H1 (cell line): Measurements from ENCODE around the gene EEPD1. TPM values are rescaled to one million over a fixed set of nuclear protein-coding genes. Genes with fewer than 3 reads are reported as not detected.
A peak's percentile ranks its signal among the peaks of the same experiment; 100 is the strongest.

ENCODE experiments used
- CTCF ChIA-PET: fragments of 300-600 bp; sonication (Branson Sonifier 250); formaldehyde crosslinking; loops from one replicate; lab custom pipeline; 2021; ENCODE audit not compliant: partially characterized antibody; lab: Charles Lee
- POLR2A ChIA-PET: fragments of 300-600 bp; sonication (Branson Sonifier 250); formaldehyde crosslinking; loops from one replicate; lab custom pipeline; 2021; ENCODE audit warnings: inconsistent platforms; ENCODE audit not compliant: partially characterized antibody; lab: Charles Lee
- DNase-seq, 2 experiments: peaks; one replicate each; pipeline versions ENCODE4 v3.0.0 to v3.0.0-alpha.2; 2010 to 2022; ENCODE audit warnings: low spot score in 2 of 2, low read depth in 1 of 2, mixed read lengths in 1 of 2
- FAIRE-seq: peaks from 2 replicates; lab custom pipeline; 2011; peaks lifted over from hg19 to GRCh38; lab: Jason Lieb, UNC
- H2AFZ ChIP-seq: 2 replicates; pipeline ENCODE4 v1.8.1; 2012; ENCODE audit warnings: low read length, inconsistent platforms
- H2AK5ac ChIP-seq: 2 replicates; pipeline ENCODE4 v1.6.1; 2013; ENCODE audit warnings: low read depth, low read length
- H2BK120ac ChIP-seq: replicated peaks from 2 replicates; pipeline ENCODE3; 2013; ENCODE audit warnings: low read depth, low read length, inconsistent platforms
- H2BK12ac ChIP-seq: 2 replicates; pipeline ENCODE4 v1.6.1; 2013; ENCODE audit warnings: low read depth, low read length
- H2BK15ac ChIP-seq: 2 replicates; pipeline ENCODE4 v1.6.1; 2013; ENCODE audit warnings: low read length
- H2BK20ac ChIP-seq: 2 replicates; pipeline ENCODE4 v1.6.1; 2013; ENCODE audit warnings: low read length
- H2BK5ac ChIP-seq: 2 replicates; pipeline ENCODE4 v1.6.1; 2013; ENCODE audit warnings: low read depth, low read length
- H3K14ac ChIP-seq: 2 replicates; pipeline ENCODE4 v1.6.1; 2013; ENCODE audit warnings: inconsistent platforms; ENCODE audit not compliant: insufficient read length
- H3K18ac ChIP-seq: 2 replicates; pipeline ENCODE4 v1.6.1; 2013; ENCODE audit warnings: low read length; ENCODE audit errors: extremely low read depth
- H3K23ac ChIP-seq: 2 replicates; pipeline ENCODE4 v1.6.1; 2013; ENCODE audit warnings: inconsistent platforms; ENCODE audit not compliant: insufficient read length
- H3K23me2 ChIP-seq: 2 replicates; pipeline ENCODE4 v1.6.1; 2013; ENCODE audit warnings: low read depth, low read length
- H3K27ac ChIP-seq: 2 replicates; pipeline ENCODE4 v1.6.1; 2011; ENCODE audit warnings: low read depth, low read length, inconsistent platforms
- H3K27me3 ChIP-seq, 4 experiments: replicated peaks in 1 of 4; 1 replicate in 1 of 4; 2 replicates in 3 of 4; pipeline versions ENCODE4 v1.6.1 to v1.8.1; 2011 to 2013; ENCODE audit warnings: low read length in 3 of 4, mild to moderate bottlenecking in 3 of 4, inconsistent platforms in 2 of 4, mixed read lengths in 2 of 4, moderate library complexity in 1 of 4; ENCODE audit not compliant: control insufficient read depth in 3 of 4, insufficient read depth in 3 of 4; ENCODE audit errors: extremely low read depth in 1 of 4
- H3K36me3 ChIP-seq, 4 experiments: 2 replicates each; pipeline versions ENCODE4 v1.6.1 to v1.8.1; 2011 to 2013; ENCODE audit warnings: mild to moderate bottlenecking in 4 of 4, low read length in 3 of 4, moderate library complexity in 2 of 4, control low read depth in 1 of 4, inconsistent platforms in 1 of 4; ENCODE audit not compliant: insufficient read depth in 4 of 4, control insufficient read depth in 2 of 4
- H3K4ac ChIP-seq: replicated peaks from 2 replicates; pipeline ENCODE3; 2013; ENCODE audit warnings: low read length, low read depth, mixed read lengths, inconsistent platforms; ENCODE audit not compliant: insufficient read length
- H3K4me1 ChIP-seq, 4 experiments: replicated peaks in 1 of 4; 1 replicate in 1 of 4; 2 replicates in 3 of 4; pipeline versions ENCODE4 v1.6.1 to v1.8.1; 2011 to 2013; ENCODE audit warnings: low read length in 3 of 4, inconsistent platforms in 2 of 4, mixed read lengths in 1 of 4; ENCODE audit not compliant: insufficient read depth in 4 of 4, control insufficient read depth in 3 of 4
- H3K4me2 ChIP-seq, 2 experiments: 2 replicates each; pipeline versions ENCODE4 v1.6.1 to v1.8.1; 2011 to 2013; ENCODE audit warnings: low read depth in 2 of 2, low read length in 2 of 2, control low read depth in 1 of 2, inconsistent platforms in 1 of 2, mild to moderate bottlenecking in 1 of 2; ENCODE audit not compliant: insufficient read depth in 1 of 2
- H3K4me3 ChIP-seq, 4 experiments: fragments of 200-600, 300-600 bp in 1 of 4; sonication (generic), shearing (Covaris generic), sonication (Bioruptor Twin) in 1 of 4; 2 replicates each; pipeline versions ENCODE4 v1.5.1 to v1.8.1; 2011 to 2016; ENCODE audit warnings: low read length in 4 of 4, low read depth in 3 of 4, control low read depth in 2 of 4, inconsistent platforms in 2 of 4, mild to moderate bottlenecking in 2 of 4, mixed read lengths in 1 of 4, moderate library complexity in 1 of 4; ENCODE audit not compliant: insufficient read depth in 2 of 4; ENCODE audit errors: extremely low read depth in 1 of 4
- H3K56ac ChIP-seq: replicated peaks from 2 replicates; pipeline ENCODE3; 2013; ENCODE audit warnings: low read depth, mild to moderate bottlenecking, mixed read lengths, low read length, inconsistent platforms; ENCODE audit not compliant: insufficient read length
- H3K79me1 ChIP-seq: 2 replicates; pipeline ENCODE4 v1.6.1; 2013; ENCODE audit warnings: low read depth, low read length, control low read depth
- H3K79me2 ChIP-seq, 2 experiments: 2 replicates each; pipeline versions ENCODE4 v1.6.1 to v1.8.1; 2012 to 2013; ENCODE audit warnings: low read length in 2 of 2, mild to moderate bottlenecking in 2 of 2, inconsistent platforms in 1 of 2; ENCODE audit not compliant: insufficient read depth in 2 of 2, control insufficient read depth in 1 of 2
- H3K9ac ChIP-seq, 4 experiments: replicated peaks in 1 of 4; 1 replicate in 1 of 4; 2 replicates in 3 of 4; pipeline versions ENCODE4 v1.6.1 to v1.8.1; 2011 to 2013; ENCODE audit warnings: low read depth in 3 of 4, low read length in 3 of 4, control low read depth in 2 of 4, mild to moderate bottlenecking in 2 of 4, moderate library complexity in 2 of 4, inconsistent platforms in 1 of 4; ENCODE audit errors: extremely low read depth in 1 of 4
- H3K9me3 ChIP-seq, 2 experiments: 2 replicates each; pipeline versions ENCODE4 v1.6.1 to v1.8.1; 2012 to 2013; ENCODE audit warnings: mild to moderate bottlenecking in 2 of 2, moderate library complexity in 2 of 2, control low read depth in 1 of 2, inconsistent platforms in 1 of 2, low read depth in 1 of 2, low read length in 1 of 2, mixed read lengths in 1 of 2; ENCODE audit not compliant: insufficient read depth in 2 of 2
- H4K20me1 ChIP-seq, 2 experiments: replicated peaks in 1 of 2; 2 replicates each; pipeline versions ENCODE3 to v1.8.1; 2011 to 2013; ENCODE audit warnings: inconsistent platforms in 2 of 2, low read length in 2 of 2, mild to moderate bottlenecking in 1 of 2; ENCODE audit not compliant: insufficient read depth in 2 of 2, control insufficient read depth in 1 of 2
- H4K5ac ChIP-seq: 2 replicates; pipeline ENCODE4 v1.6.1; 2013; ENCODE audit warnings: low read length, low read depth, mixed read lengths, inconsistent platforms; ENCODE audit not compliant: insufficient read length
- H4K8ac ChIP-seq: 2 replicates; pipeline ENCODE4 v1.8.0; 2013; ENCODE audit warnings: mild to moderate bottlenecking, moderate library complexity, low read length, inconsistent platforms; ENCODE audit not compliant: insufficient read depth; ENCODE audit errors: extremely low read depth
- H4K91ac ChIP-seq: replicated peaks from 2 replicates; pipeline ENCODE3; 2013; ENCODE audit warnings: low read length, mixed read lengths, inconsistent platforms; ENCODE audit not compliant: insufficient read length
- CTCF ChIP-seq, 3 experiments: IDR thresholded peaks; 1 replicate in 2 of 3; 2 replicates in 1 of 3; pipeline versions ENCODE4 v1.5.1 to v1.6.1; 2011; ENCODE audit warnings: low read length in 3 of 3, mild to moderate bottlenecking in 3 of 3, inconsistent platforms in 2 of 3, low read depth in 1 of 3, moderate library complexity in 1 of 3; ENCODE audit not compliant: insufficient read depth in 1 of 3; ENCODE audit errors: control extremely low read depth in 1 of 3
- JUND ChIP-seq: IDR thresholded peaks from 2 replicates; pipeline ENCODE4 v1.6.1; 2011; ENCODE audit warnings: mild to moderate bottlenecking, improper control_type of control experiment, low read length
- WGBS, 2 experiments: shearing (Covaris generic) in 1 of 2; methylation state at CpG; one replicate each; pipeline versions ENCODE4 v1.1.6 to v1.1.7; 2013 to 2015; ENCODE audit warnings: low lambda C conversion rate in 2 of 2, mixed read lengths in 2 of 2, inconsistent platforms in 1 of 2, low coverage in 1 of 2, missing lambda C conversion rate in 1 of 2; ENCODE audit not compliant: insufficient replicate concordance in 2 of 2, insufficient coverage in 1 of 2, insufficient read length in 1 of 2; ENCODE audit errors: extremely low coverage in 1 of 2, missing lambda C conversion rate in 1 of 2; 5-methylcytosine and 5-hydroxymethylcytosine counted together
- polyA plus RNA-seq, 7 experiments: library from polyadenylated mRNA; depleted of rRNA in 3 of 7; stranded (reverse) in 5 of 7; unstranded in 2 of 7; fragments of >200 nt in 5 of 7; fragments of 200-250 nt in 2 of 7; gene quantifications; 1 replicate in 5 of 7; 2 replicates in 1 of 7; 4 replicates in 1 of 7; pipeline versions ENCODE4 v1.2.1 to v1.2.3, GENCODE V29; 2011 to 2013; ENCODE audit warnings: missing spikeins in 2 of 7, mixed read lengths in 2 of 7
- total RNA-seq: library from RNA; stranded (reverse); fragmentation: NEBNext Ultra II Directional; extraction: Animal tissue kit (Norgen Biotek cat#: 25700); gene quantifications from 2 replicates; pipeline ENCODE4 v1.2.1, GENCODE V29; 2021

The EEPD1 gene
- total and polyA plus RNA-seq, 2 of the 8 experiments (the other 6 are each of a cell fraction or from before 2014, with no cell fraction given), result 3.1 to 7.8 TPM

GRCh38 chr7:36128448-36129047 lies 24.5 kb upstream of the EEPD1 start:
- Histone ChIP-seq H4K91ac (no peak overlapping the region), H3K4me1 (no peaks in the 10 kb centered on the region), H2BK15ac (no peak overlapping the region), H3K18ac (no peak overlapping the region), H2BK5ac (no peak overlapping the region), H2BK120ac (no peak overlapping the region), H3K4me3 (no peak overlapping the region), H3K23ac (no peak overlapping the region), H4K20me1 (no peaks in the 10 kb centered on the region), H2AK5ac (no peak overlapping the region), H4K8ac (no peak overlapping the region), H3K4me2 (no peak overlapping the region), H3K79me2 (no peaks in the 10 kb centered on the region), H3K79me1 (no peaks in the 10 kb centered on the region), H3K14ac (no peak overlapping the region), H3K27ac (no peak overlapping the region), H2BK20ac (no peak overlapping the region), H3K27me3 (no peaks in the 10 kb centered on the region), H3K4ac (no peak overlapping the region), H2AFZ (no peak overlapping the region), H2BK12ac (no peak overlapping the region), H3K56ac (no peak overlapping the region), H3K23me2 (no peaks in the 10 kb centered on the region), H3K9me3 (no peaks in the 10 kb centered on the region), H4K5ac (no peak overlapping the region), H3K9ac (no peak overlapping the region), H3K36me3 (no peaks in the 10 kb centered on the region)
- FAIRE-seq (no peak), DNase-seq (peak in 1 of 2 experiments; percentile 60)
- ChIA-PET CTCF (interaction anchor here (0.6 to 1.2 kb wide), 29 partner anchors 10 to 863 kb away, joined by 3 to 17 read pairs (median 3); no protein-coding TSS in a partner anchor), POLR2A (no interaction called here)
- 86% methylated on average over 10 of the region's 10 CpGs; no CpG with 5 or more reads in 1 of the 2 experiments for WGBS, 2 experiments
- TF ChIP-seq CTCF (IDR thresholded peaks at IDR 0.05; ENCODE audit: control extremely low read depth in 1 of 3, insufficient read depth in 1 of 3, low read depth in 1 of 3, low read length in 3 of 3) (peak in 1 of 3 experiments; percentile 41; a peak in 2 of 4 replicates), JUND (peak; percentile 49)
